A204.1 (cell line): Measurements from ENCODE around the gene METAP1D.
"Not testable (repeated sequence)": the region's sequence is repeated elsewhere in the genome, so short reads cannot be mapped to it uniquely, and the experiment has no call there.

ENCODE experiments used
- FAIRE-seq: peaks from 2 replicates; lab custom pipeline; 2012; peaks lifted over from hg19 to GRCh38; lab: Jason Lieb, UNC

Gene METAP1D

DNA sequence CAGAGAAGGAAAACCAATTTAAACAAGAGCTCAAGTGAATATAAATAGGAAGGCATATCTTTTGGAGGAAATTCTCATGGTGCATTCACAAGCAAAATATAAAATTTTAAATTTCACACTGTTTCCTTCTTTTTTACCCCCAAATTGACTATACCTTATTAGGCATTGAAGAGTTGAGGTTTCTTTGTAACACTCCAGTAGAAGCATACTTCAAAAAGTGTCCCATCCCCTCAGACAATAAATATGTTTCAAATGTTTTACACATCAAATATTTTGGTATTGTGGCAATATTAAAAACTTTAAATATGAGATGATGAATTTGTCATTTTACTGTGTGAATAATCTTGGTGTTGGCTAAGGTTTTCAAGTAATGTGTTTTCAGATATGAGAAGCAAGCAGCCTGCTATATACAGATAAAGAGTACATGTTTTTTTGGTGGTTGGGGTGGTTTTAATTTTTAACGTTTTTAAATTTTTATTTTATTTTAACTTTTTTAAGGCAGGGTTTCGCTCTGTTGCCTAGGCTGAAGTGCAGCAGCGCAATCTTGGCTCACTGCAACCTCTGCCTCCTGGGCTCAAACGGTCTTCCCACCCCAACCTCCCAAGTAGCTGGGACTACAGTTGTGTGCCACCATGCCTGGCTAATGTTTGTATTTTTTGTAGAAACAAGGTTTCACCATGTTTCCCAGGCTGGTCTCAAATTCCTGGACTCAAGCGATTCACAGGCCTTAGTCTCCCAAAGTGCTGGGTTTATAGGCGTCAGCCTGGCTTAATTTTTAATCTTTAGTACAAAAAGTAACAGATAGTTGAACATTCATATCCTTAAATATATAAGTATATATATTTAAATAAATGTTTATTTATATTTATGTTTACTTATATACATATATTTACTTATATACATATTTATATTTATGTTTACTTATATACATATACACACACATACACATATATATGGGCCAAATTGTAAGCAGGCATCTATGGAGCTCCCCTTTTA lies 49.1 kb downstream of the METAP1D start:
- FAIRE-seq = peak; percentile 73

DNA sequence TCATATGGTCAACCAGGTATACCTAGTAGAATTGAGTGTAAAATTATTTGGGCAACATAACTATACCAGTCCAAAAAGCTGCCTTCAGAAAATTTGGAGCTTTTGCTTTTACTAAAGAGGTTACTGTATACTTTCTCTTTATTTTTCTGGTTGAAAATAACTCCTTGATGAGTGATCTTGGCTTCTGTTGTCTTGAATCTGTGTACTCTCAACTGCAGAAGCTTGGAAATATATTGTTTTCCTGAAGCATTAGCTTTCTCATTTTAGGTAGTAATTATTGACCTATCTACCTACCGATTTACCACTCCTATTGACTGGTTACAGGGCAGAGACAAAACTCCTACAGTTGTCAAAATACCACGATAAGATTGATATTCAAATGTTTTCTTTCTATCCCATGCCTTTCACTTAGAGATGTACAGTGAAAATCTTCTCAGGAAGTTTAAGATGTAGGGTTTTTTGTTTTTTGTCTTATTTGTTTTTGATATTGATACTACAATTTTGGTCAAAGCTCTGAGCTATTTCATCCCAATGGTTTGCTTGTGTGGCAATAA lies 49.9 kb downstream of the METAP1D start:
- FAIRE-seq = no peak

DNA sequence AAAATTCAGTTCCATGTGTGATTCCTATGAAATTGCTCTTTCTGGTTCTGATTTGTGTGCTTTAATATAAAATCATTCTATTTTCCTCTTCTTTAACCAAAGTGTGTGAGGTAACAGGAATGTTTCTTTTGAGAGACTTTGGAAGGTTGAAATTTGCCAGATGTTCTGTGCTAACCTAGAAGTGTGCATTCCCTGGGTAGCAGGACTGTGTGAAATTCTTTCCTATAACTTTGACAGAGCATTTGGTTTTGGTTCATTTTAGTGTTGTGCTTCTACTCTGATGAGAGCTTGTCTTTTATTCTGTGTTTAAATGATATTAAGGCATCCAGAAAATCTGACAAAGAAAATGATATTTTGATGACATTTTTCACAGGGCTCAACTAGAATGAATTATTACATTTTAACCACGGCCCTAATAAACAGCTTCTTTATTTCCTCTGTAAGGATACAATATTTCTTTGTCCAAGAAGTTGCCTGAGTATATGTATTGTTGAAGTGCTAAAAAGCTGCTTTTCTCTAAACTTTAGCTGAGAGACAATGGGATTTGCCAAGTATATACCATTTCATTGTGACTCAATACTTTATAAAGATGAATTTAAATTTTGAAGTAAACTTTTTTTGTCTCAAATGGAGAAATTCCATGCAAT lies 50.8 kb downstream of the METAP1D start:
- FAIRE-seq = no peak

DNA sequence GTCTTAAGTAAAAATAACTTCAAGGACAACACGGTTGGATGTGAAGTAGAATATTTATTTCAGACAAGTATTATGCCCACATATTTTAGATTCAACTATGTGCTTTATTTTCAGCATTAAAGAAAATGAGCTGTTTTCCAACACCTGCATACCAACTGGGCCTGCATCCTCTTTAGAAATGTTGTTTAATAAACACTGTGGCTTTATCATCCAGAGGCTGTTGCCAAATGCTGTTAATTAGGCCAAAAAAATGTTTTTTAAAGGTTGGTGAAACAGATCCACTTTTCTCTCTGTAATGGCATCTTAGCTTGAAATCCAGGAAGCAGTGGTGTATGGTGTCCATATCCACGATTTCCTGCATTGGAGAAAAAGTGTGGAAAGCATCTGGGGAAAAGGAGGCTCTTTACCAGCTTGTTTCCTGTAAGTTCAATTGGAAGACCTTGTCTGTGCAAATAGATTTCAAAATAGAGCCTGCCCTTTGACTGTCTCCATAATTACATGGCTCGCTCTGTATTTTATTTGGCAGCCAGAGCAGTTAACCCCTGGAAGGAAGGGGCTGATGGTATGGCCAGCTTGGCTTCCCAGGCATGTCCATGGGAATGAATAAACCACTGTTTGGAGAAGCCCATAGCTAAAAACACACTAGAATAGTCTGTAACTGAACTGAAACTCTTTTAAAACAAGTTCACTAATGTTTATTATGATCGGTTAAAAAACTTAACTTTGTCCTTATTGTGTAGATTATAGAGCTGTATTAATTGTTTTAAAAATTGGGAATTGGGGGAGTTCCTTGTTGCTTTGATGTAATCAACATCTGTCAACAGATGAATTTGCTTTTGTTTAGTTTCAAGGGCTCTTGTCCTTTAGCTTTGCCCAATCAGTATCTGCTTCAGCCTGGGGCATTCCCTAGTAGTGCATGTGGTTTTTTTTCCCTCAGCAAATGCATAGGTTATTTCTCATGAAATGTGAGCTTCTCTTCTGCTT lies 52.5 kb downstream of the METAP1D start:
- FAIRE-seq = no peak

DNA sequence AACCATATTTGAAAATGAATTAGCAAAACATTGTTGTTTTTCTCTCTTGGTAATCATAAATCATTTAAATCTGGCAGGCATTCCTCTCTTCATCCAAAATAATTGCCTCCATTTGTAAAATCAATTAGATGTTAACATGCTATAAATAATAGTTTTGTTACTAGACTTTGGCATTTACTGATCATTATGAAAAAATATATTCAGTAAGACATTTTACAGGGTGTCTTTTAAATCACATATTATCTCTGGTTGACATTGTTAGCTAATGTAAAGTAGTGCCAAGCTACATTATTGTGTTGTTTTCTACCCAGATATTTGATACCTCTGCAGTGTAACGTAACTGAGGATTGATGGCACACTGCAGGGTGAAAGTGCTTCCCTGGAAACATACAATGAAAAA lies 53.7 kb downstream of the METAP1D start:
- no peak for FAIRE-seq

DNA sequence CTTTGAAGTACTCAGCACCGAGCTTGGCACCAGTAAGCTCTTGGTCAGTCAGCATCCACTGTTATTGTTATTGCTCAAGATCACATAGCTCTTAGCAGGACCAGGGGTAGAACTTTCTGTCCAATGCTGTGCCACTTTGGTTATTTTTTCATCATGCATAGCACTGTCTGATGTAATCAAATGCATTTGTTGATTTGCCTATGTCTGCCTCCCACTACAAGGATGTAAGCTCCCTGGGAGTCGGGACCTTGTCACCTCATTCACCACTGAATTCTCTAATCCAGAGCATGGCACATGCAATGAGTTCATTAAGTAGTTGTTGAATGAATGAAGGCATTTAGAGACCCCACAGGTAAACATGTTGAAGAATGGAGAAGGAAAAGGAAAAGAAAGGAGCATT lies 56.5 kb downstream of the METAP1D start:
- FAIRE-seq = no peak

DNA sequence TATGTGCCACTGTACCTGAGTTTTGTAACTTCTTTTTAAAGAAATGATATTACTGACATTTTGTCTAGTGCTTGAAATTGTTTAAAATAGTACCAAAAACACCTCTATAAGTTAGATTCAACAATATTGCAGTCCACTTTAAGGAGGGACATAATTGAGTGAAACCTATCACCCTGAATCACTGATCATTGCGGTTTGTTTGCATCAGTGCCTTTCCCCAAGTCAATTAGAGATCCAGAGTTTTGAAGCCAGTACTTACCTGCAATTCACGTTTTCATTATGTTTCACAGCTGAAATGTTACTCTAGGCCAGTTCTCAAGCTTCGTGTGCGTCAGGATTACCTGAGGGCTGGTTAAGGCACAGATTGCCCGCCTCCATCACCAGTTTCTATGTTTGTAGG lies 58.9 kb downstream of the METAP1D start:
- no peak for FAIRE-seq

DNA sequence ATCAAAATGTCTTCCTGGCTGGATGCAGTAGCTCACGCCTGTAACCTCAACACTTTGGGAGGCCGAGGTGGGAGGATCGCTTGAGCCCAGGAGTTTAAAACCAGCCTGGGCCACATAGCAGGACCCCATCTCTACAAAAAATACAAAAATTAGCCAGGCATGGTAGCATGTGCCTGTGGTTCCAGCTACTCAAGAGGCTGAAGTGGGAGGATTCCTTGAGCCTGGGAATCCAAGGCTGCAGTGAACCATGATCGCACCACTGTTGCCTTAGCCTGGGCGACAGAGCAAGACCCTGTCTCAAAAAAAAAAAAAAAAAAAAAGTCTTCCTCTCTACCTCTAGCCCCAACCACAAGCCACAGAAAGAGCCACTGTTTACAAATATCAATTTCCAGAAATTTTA lies 60.4 kb downstream of the METAP1D start:
- FAIRE-seq = not testable (repeated sequence)

DNA sequence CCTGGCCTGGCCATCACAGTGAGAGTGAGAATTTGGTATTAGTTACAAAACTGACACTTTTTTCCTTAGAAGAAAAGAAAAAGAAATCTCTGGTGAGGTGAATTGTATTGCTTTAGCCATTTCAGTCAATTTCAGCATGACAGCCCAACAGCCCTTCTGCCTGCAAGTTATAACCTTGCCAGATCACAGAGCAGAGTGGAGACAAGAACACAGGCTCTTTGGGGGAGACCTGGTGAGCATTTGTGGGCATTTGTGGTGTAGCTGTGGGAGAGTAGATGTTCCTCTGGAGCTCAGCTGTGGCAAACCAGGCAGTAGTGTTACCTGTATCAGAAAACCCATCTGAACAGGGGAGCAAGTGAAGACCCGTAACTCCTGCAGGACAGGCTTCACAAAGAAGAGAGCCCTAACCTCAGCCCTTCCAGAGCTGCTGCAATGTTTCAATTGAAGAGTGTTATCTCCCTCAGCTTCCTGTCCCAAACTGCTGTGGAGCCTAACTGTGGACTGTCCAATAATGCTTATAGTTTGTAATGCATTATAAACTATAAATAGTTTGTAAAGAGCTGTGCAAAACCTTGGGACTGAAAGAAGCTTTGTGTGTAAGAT lies 62.8 kb downstream of the METAP1D start:
- no peak for FAIRE-seq

DNA sequence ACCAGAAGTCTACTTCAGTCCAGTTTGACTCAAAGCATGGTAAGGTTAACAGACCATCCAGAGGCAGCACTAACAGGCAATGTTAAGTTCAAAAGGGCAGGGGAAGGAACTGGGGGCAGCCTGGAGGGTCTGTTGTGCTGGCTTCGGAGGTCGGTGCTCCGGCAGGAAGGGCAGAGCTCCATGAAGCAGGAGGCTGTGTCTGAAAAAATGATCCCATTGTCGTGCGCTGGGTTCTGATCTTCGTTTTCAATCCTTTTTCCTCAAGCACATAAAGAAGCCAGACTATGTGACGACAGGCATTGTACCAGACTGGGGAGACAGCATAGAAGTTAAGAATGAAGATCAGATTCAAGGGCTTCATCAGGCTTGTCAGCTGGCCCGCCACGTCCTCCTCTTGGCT lies 63.7 kb downstream of the METAP1D start:
- FAIRE-seq = no peak

DNA sequence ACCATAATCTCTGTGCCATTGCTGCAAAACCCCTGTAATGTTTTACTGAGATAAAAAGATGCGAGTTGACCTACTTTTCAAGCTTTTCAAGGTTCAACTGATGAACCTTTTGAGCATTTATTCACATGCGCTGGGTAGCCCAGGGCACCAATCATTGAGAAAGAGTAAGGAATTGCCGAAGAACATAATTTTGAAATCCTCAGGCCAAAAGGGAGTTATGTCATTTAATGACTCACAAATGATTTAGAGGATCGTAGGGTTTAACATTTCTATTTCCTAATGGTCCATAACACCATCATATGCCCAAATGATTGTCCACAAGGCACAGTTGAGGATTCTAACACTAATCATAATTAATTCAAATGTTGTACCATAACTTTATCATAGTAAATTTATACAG lies 65.4 kb downstream of the METAP1D start:
- FAIRE-seq = no peak

DNA sequence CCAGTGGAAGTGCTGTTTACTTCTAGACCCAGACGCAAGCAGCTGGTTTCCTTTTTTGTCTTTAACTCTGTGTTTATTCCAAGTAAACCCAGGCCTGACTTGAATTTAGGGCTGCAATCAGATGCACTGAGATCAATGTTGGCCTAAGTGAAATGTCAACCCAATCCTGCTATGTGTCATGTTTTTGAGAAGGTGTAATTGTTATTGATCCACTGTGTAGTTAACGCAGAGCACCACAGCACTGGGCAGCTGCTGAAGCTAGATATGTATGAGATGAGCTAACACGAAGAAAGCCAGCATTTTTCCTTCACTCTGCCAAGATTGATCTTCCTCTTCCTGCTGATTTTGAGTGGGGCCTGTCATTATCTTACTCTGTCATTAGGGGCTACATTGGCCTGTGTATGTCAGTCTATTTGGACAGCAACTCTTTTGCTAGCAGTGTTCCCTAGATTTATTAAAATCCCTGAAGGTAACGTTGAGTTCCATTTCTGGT lies 66.7 kb downstream of the METAP1D start:
- no peak for FAIRE-seq

DNA sequence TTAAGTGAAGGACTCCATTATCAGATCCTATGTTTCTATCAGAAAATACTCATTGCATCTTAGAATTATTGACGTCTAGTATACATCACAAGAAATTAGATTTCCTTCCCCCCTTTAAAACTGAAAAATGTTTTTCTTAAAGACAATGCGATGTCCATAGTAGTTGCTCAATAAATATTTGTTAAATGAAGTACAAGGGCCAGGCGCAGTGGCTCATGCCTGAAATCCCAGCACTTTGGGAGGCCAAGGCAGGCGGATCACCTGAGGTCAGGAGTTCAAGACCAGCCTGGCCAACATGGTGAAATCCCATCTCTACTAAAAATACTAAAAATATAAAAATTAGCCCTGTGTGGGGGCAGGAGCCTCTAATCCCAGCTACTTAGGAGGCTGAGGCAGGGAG lies 68.2 kb downstream of the METAP1D start:
- not testable (repeated sequence) for FAIRE-seq

DNA sequence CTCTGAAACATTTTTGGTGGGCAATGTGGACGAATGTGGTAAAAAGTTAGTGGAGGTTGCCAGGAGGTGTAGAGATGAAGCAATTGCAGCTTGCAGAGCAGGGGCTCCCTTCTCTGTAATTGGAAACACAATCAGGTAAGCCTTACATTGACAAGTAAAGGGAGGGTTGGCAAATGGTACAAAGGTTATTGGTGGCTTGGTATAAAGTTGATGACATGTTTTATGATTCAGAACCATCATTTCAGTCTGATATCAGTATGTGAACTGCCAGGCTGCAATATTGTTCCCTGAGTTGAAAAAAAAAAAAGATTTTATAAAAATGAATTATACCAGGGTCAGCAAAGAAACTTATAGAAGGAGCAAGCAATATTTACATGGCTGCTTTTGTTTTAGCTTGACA lies 71.2 kb downstream of the METAP1D start:
- FAIRE-seq = no peak

DNA sequence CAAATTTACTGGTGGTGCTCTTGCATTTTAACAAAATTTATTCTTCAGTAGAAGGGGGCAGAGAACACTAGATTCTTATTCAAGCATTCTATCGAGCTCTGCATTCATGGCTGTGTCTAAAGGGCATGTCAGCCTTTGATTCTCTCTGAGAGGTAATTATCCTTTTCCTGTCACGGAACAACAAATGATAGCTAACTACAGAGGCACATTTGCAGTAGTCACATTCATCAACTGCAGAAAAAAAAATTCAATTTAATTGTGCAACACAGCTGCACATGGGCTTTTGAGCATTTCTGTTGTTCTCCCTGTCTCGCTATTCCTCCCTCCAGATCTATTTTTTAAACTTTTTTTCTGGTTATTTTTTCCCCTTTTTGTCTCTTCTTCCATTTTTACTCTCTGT lies 72.5 kb downstream of the METAP1D start:
- FAIRE-seq = no peak

DNA sequence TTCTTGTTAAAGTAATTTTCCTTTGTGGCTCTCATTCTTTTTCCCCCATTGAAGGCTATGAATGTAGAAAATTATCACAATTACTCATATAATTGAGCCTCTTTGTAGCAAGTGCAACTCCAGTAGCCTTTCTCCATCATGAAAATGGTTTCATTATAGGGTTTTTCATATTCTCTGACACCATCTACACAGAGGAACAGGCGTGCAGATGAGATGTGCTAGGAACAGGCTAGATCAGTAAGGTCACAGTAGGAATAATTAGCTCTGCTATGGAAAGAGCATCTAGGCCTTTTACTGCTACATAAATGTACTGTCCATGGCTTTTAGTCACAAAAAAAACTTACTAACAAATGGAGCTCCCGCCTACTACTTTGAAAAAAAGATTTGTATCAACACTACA lies 73.0 kb downstream of the METAP1D start:
- no peak for FAIRE-seq

DNA sequence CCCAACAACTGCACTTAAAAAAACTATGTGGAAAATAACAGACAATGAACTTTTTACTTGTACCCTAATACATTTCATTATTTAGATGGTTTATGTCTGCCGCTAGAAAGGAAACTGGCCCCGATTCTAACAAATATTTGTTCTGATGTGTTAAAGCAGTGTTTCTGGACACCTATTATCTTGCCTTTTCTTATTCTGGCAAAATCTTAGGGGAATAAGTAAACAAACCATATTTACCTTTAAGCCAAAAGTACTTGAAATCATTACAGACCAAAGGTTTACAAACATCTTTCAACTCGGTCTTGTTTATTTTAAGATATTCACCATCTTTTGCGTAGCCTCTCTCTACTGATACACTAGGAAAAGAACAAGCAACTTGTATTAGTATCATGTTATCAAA lies 73.8 kb downstream of the METAP1D start:
- FAIRE-seq = no peak

DNA sequence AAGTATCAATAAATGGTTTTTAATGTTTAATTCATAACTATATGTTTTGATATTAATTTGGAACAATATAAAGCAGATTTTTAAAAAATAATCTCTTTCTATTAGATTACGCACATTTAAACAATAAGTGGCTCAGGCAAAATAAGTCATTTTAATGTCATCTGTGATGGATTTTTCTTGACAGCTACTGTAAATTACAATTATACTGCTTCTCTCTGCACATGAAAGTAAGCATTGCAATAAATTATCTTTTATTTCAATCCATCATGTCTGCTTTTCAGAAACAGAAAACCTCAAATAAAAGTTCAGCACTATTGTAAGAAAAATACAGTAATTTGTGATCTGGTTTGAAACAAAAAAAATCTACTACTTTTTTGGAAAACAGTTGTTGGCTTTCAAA lies 74.5 kb downstream of the METAP1D start:
- FAIRE-seq = no peak

DNA sequence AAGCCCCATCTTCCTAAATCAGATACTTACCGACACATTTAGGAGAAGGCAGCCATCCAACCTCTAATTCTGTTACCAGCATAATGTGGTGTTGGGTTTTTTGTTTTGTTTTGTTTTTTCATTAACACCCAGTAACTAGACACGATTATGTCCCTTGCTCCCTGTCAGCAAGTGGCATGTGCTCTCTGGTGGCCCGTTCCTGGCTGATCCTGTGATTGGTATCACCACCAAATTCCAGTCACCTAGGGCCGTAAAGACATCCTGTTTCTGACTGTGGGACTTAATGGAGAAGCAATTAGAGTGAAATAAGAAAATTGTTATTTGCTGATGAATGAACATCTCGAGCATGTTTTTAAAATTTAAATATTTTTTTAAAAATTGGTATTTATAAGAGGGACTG lies 79.7 kb downstream of the METAP1D start:
- no peak for FAIRE-seq

DNA sequence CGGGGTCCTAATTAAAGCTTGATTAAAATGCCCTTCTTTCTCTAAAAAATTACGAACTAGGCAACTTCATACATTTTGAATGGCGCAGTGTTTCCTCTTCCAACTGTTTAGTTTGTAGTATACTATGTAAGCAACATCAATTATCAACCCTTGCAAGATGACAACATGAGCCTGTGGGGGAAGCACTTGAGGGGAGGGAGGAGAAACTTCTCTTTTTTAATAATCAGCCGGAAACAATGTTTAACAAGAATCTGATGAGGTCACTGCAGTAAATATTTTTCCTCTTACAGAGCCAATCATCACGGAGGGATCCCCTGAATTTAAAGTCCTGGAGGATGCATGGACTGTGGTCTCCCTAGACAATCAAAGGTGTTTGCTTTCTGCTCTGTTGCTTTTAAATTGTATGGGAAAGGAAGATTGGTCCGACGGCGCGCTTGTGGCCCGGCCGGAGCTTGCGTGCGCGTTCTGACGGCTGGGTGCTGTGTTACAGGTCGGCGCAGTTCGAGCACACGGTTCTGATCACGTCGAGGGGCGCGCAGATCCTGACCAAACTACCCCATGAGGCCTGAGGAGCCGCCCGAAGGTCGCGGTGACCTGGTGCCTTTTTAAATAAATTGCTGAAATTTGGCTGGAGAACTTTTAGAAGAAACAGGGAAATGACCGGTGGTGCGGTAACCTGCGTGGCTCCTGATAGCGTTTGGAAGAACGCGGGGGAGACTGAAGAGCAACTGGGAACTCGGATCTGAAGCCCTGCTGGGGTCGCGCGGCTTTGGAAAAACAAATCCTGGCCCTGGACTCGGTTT lies 80.3 kb downstream of the METAP1D start:
- FAIRE-seq = no peak
